GM03348 (cell line): ENCODE results near the gene PFKM.

Experiments
- DNase-seq: peaks from one replicate; pipeline ENCODE4 v3.0.0; 2012; ENCODE audit warnings: low spot score

PFKM gene

GRCh38 chr12:48157018-48157888, 38.1 kb downstream of the PFKM start, which contains the start of gene ASB8:
Gene ASB8 (minus strand): TSS chr12:48157515. CDS start chr12:48153496, 4,019 bp downstream.
- DNase-seq, result peak; percentile 99

GRCh38 chr12:48157889-48158370, 38.8 kb downstream of the PFKM start:
- no peak for DNase-seq

- DNase-seq, result no peak
Observed at GRCh38 chr12:48160046-48160445, 40.9 kb downstream of the PFKM start.

- no peak for DNase-seq
Observed at GRCh38 chr12:48160807-48161206, 41.6 kb downstream of the PFKM start.

DNA sequence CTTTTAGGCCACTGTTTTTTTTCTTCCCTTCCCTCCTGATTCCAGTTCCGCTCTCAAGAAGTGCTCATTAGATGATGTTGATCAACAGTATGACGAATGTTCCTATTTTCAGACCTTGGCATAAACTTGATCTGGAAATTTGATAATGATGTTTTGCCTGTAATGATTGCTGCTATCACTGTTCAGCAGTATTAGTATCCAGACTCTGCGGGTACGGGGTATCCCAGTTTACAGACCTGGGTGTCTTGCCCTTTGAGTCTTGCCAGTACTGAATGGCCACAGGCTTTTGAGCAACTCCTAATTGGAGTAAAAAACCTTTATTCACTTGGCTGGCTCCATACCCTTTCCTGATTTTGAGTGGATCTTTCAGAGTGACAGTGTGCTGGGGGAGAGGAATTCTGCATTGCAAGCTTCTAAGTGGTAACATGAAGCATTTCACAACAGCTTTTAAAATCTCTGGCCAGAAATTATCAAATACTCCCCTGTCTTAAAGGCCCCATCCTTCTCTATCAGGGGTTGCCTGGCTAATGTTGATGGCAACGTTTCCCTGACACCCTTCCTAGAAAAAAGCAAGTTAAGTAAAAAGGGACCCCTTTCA, 44.1 kb downstream of the PFKM start:
- no peak for DNase-seq

DNA sequence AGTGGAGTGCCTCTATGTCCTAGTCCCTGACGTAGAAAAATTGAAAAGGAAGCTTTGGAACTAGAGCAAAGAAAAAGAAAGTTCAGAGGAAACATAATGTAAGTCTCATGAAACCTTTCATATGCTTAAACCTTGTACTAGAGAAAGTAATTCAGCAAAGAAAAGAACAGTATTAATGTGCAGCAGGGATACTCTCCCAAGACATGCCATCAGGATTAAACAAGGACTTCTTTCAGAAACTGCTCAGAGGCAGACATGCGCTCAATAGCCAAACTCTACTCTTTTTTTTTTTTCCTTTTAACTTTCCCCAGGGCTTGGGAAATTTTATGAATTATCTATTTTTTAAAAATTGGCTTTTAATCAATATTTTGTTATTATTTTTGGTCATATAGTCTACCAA, 45.3 kb downstream of the PFKM start:
- no peak for DNase-seq

DNA sequence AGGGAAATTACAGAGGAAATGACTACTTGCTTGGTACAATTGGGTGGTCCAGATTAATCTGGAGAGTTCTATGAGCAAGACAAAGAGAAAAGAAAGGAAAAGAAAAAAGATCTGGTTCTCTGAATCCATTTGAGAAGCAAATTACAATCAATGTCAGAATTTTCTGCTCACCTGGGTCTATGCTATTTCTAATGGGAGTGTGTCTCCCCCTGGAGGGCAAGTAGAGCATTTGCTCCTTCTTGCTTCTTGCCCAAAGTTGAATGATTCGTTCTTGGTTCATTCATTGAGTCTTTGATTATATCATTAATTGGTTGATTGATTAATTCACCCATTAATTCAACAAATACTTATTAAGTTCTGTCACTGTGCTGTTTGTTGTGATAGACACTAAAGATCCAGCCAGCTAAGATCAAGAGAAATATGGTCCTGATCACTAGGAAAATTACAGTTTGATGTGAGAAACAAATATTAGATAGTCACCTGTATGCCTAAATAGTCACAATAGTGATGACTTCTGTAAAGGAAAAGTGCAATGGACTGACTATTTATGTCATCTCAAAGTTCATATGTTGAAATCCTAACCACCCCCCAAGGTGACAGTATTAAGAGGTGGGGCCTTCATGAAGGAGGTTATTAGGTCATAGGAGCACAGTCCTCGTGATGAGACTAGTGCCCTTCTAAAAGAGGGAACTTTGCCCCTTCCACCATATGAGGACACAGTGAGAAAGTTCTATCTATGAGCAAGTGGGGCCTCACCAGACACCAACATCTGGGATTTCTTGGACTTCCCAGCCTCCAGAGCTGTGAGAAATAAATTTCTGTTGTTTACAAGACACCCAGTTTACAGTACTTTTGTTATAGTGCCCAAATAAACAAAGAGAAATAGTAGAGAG, 46.2 kb downstream of the PFKM start:
- peak; percentile 63 for DNase-seq

DNA sequence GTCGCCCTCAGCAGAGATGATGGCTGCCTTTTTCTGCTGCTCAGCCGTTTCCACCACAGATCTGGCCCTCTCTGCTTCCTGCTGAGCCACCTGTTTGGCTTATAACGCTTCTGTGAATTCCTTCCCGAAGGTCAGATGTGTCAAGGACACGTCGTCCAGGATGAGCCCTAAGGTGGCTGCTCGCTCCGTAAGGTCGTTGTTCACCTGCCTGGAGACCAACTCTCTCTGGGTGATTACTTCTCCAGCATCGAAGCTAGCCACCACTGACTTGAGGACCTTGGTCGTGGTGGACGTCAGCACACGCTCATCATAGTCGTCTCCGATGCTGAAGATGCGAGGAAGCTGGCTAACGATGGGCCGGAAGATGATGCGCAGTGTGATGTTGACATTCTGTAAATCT, 49.8 kb downstream of the PFKM start:
- no peak for DNase-seq

DNA sequence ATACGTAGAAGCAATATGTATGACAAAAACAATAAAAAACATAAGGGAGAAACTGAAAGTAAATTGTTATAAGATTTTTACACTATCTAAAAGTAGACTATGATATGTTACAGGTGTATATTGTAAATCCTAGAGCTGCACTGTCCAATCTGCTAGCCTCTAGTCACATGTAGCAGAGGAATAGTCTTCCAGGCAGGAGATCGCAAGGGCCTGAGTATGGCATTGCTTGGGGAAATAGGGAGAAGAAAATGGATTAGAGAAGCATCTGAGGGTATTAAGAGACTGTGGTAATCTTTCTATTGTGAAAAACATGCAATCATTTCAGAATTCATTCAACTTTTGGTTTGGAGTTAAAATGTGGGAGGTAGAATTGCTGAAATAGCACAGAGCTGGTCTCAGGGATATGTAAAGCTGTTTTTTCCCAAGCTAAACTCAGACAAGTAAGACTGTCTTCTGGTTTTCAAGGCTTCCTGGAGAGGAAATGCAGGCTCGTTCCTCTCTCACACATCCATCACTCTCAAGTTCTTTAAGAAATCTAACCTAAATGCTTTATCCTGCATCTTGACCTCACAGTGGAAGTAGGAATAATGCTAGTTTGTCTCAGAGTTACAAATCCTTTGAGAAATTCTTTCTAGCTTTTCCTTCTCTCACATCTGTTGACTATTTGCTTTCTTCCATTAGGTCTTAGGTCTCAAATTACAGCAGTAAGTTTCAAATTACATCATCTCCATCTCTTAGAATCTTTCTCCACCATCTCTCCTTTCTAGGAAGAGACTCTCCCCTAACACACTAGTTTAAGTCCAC, 56.7 kb downstream of the PFKM start:
- DNase-seq, result peak; percentile 33

DNA sequence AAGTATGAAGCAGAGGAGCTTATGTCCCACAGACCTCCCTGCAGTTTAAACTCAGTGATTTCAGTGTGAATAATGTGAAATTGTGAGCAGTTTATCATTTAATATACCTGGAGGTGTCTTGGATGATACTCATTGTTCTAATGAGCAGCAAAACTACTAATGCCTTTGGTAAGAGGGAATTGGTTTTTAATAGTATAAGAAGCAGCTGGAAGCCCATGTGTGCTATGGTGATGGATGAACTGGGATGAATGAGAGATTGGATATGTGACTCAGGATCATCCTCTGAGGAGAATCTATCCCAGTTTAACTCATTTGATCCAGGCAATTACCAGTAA, 57.2 kb downstream of the PFKM start:
- no peak for DNase-seq

DNA sequence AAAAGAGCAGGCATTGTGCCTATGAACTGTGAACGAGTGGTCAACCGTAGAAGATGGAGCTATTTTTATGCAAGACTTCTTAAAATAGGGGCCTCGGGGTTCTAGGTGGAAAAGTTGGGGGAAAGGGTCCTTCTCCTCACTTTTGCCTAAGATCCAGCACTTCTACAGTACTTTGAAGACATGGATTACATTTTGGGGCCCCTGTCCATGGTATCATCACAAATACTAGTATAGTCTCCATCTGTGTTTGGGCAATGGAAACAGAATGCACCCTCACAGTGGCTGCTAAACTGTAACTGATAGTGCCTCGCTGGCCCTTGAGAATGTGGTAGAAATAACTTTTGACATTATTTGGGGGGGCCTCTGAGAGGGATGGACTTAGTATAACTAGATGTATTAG, 58.8 kb downstream of the PFKM start:
- no peak for DNase-seq

- no peak for DNase-seq
Observed at GRCh38 chr12:48179466-48179865, 60.3 kb downstream of the PFKM start.

DNA sequence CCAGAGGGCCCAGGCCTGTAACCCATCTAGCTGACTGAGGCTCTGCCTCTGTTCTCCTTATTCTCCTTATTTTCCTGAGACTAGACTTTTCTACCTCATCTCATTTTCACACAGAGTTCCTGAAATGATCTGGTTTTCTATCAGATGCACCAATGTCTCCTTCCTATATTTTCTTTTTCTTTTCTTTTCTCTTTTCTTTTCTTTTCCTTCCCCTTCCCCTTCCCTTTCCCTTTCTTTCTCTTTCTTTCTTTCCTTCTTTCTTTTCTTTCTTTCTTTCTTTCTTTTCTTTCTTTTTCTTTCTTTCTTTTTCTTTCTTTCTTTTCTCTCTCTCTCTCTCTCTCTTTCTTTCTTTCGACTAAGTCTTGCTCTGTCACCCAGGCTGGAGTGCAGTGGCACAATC, 61.3 kb downstream of the PFKM start:
- no peak for DNase-seq

DNA sequence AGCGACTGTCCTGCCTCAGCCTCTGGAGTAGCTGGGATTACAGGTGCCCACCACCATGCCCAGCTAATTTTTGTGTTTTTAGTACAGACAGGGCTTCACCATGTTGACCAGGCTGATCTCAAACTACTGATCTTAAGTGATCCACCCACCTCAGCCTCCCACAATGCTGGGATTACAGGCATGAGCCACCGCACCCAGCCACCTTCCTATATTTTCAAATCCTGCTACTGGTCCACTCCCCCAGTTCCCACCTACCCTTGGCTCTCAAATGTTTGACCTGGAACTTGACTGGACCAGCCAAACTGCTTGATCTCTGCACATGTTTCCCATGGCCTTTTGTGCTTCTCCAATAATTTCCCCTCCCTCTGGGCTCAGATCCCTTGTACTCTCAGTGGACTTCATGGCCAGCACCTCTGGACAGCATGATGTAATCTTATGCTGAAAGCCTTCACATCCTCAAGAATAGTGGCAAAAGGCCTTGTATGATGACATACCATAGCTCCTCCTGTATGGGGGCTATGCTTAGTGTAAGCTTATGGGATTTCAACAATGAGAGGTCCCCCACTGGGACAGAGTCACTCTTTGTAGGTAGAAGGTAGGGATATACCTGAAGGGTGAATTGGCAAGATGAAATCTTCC, 61.8 kb downstream of the PFKM start:
- no peak for DNase-seq

- DNase-seq, result no peak
Observed at GRCh38 chr12:48182631-48183030, 63.5 kb downstream of the PFKM start.

GRCh38 chr12:48183091-48183875, 64.1 kb downstream of the PFKM start, which contains the start of gene CCDC184:
Gene CCDC184 (plus strand): TSS chr12:48183644. CDS start chr12:48184123, 479 bp downstream.
- peak; percentile 84 for DNase-seq

GRCh38 chr12:48183876-48184548, 64.8 kb downstream of the PFKM start:
- DNase-seq, result no peak

DNA sequence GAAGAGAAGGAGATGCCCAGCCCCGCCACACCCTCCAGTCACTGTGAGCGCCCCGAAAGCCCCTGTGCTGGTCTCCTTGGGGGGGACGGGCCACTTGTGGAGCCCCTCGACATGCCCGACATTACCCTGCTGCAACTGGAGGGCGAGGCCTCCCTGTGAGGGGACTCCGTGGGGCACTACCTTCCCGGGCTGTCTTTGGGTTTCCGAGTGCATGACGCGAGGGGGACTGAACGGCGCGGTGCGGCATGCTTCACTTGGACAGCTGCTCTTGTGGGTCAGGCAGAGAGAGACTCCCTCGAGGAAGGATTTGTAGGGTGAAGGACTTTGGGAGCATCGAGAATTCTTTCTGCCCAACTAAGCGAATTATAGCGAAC, 65.4 kb downstream of the PFKM start:
- no peak for DNase-seq

DNA sequence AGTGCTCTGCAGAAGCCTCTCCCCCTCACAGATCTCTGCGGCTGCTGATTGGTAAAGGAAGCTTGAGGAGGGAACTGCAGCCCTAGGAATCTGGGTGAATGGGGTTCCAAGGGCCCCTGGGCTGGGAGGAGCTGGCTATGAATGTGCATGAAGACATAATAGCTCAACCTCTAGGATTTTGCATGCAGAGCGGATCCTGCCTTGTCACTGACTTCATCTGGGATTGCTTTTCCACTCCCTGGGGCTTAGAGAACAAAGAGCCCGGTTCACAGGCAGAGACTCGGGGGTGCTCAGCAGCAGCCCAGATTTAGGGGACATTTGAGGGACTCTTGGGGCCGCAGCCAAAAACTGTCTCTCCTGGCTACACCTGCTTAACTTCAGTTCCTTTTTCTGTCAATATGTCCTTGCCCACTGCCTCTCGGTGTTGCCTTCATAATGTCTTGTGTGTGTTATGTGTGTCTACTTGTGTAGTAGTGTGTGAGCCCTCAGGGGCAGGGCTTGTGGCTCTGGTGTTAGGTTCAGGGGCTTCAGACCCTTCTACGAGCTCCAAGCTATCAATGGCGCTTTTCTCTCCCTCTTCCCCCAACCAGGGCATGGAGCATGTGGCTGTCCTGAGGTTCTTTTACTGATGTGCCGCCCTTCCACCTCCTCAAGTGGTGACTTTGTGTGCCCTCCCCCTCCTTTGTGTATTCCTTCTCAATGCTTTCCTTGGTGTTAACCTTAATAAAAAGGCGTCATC, 66.2 kb downstream of the PFKM start:
- no peak for DNase-seq
